A549 treated with Hydrocortisone at 1 μM for 4 hours (cell line): ENCODE data around the gene GDF10. TPM values are rescaled to one million over a fixed set of nuclear protein-coding genes. Genes with fewer than 3 reads are reported as not detected.

Experiments
- total RNA-seq: library from RNA; stranded (reverse); fragments of 200-300 nt; extraction: Qiagen RNA extraction; gene quantifications from 5 replicates; pipeline ENCODE4 v1.2.3, GENCODE V29; 2022

Gene GDF10, protein sequence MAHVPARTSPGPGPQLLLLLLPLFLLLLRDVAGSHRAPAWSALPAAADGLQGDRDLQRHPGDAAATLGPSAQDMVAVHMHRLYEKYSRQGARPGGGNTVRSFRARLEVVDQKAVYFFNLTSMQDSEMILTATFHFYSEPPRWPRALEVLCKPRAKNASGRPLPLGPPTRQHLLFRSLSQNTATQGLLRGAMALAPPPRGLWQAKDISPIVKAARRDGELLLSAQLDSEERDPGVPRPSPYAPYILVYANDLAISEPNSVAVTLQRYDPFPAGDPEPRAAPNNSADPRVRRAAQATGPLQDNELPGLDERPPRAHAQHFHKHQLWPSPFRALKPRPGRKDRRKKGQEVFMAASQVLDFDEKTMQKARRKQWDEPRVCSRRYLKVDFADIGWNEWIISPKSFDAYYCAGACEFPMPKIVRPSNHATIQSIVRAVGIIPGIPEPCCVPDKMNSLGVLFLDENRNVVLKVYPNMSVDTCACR
- total RNA-seq, result 0.03 to 0.10 TPM (median 0.07 TPM) in 5 replicates

DNA sequence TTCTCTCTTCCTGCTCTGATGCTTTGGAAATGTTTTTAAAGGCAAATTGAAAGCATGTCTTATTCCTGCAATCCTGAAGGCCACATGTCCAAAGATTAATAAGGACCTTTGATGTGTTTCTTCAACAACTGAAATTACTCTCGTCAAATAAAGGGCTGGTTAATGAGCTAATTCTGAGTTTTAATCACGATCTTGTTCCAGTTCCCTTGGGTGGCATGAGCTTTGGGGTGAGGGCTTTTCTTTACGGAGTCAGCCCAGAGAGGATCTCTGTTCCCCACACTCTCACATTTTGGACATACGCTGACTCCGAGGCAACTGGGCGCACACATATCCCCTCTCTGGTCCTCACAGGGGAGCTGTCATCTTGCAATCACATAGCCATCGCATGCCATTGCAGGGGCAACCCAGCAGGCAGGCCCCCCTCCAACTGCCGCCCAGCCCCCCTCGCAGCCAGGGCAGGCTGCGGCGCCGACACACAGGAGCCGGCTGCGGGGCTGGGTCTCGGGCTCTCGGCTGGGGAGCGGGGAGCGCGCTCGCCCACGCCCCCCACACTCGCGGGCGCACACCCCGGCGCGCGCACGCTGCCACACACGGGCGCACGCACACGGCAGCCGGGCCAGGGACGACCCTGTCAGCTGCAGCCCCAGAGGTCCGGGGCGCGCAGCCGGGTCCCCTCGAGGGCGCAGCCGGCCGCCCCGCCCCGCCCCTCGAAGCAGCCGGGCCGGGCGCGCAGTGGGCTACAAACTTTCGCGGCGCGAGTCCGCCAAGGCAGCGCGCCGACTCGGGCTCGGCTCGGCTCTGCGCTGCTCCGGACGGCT, at the start of gene GDF10:
TSS of gene GDF10 (plus strand) at position 587 of the 818 bp plus-strand sequence. CDS start 455 bp downstream, outside the sequence.

DNA sequence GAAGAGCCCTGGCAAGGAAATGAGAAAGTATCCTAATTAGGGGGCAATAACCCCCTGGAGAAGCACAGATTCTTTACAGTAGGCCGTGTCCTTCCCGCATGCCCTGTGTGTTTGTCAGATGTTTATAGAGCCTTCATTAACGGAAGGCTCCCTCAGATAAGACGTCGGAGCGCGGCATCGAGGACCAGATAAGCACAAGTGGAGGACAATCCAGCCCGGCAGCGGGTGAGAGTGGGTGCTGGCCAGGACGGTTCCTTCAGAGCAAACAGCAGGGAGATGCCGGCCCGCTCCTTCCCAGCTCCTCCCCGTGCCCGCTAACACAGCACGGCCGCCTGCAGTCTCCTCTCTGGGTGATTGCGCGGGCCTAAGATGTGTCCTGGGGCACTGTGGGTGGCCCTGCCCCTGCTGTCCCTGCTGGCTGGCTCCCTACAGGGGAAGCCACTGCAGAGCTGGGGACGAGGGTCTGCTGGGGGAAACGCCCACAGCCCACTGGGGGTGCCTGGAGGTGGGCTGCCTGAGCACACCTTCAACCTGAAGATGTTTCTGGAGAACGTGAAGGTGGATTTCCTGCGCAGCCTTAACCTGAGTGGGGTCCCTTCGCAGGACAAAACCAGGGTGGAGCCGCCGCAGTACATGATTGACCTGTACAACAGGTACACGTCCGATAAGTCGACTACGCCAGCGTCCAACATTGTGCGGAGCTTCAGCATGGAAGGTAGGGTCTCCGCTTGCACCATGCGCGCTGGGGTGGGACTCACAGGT, 22.5 kb downstream of the GDF10 start, which contains the start of gene GDF2:
TSS of gene GDF2 (plus strand) at position 155 of the 762 bp plus-strand sequence. CDS start at position 370, 215 bp downstream.

DNA sequence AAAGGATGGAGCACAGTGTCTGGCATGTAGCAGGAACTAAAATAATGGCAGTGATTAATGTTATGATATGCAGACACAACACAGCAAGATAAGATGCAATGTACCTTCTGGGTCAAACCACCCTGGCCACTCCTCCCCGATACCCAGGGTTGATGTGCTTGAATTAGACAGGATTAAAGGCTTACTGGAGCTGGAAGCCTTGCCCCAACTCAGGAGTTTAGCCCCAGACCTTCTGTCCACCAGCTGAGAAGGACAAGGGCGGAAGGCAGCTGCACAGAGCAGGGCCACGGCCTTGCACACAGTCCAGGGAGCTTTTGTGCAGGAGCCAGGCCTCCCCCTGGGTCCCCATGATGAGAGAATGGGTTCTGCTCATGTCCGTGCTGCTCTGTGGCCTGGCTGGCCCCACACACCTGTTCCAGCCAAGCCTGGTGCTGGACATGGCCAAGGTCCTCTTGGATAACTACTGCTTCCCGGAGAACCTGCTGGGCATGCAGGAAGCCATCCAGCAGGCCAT, 48.2 kb downstream of the GDF10 start, which contains the start of gene RBP3:
TSS of gene RBP3 (plus strand) at position 226 of the 514 bp plus-strand sequence. CDS start at position 348, 122 bp downstream.

Other genes with a start within 250 kb of the GDF10 start
- not detected in 5 replicates for gene GDF2, start 22.3 kb downstream of the GDF10 start, total RNA-seq
- not detected in 5 replicates for gene RBP3, start 48.2 kb downstream of the GDF10 start, total RNA-seq
- 10.9 to 15.0 TPM (median 13.2 TPM) in 5 replicates for gene ZNF488, start 84.1 kb downstream of the GDF10 start, total RNA-seq
- gene ANXA8, start 183.9 kb downstream of the GDF10 start, total RNA-seq, result 28.3 to 41.4 TPM (median 35.1 TPM) in 5 replicates
- 0.85 to 1.5 TPM (median 1.1 TPM) in 3 of 5 replicates, not detected in the others for gene FAM25G, start 191.5 kb downstream of the GDF10 start, total RNA-seq
- gene AGAP9, start 223.4 kb downstream of the GDF10 start, total RNA-seq, result 8.4 to 10.5 TPM (median 9.7 TPM) in 5 replicates